Tibial nerve (tissue), 4 donors: ENCODE results near the gene IVD. TPM values are rescaled to one million over a fixed set of nuclear protein-coding genes. Genes with fewer than 3 reads are reported as not detected.

Experiments
- DNase-seq, 2 donors: peaks; one replicate each; pipeline ENCODE4 v3.0.0-alpha.2; 2019; ENCODE audit warnings: low spot score in 2 of 2
- H3K27ac ChIP-seq, 4 donors: fragments of 200-600 bp; sonication (generic) in 3 of 4; one replicate each; pipeline ENCODE4 v1.5.1; 2017 to 2019; ENCODE audit warnings: mild to moderate bottlenecking in 1 of 4
- H3K27me3 ChIP-seq, 2 donors: fragments of 200-600 bp; sonication (generic) in 1 of 2; one replicate each; pipeline versions ENCODE4 v1.5.1 to v1.6.0; 2017 to 2019
- H3K36me3 ChIP-seq, 3 donors: fragments of 200-600 bp; sonication (generic); one replicate each; pipeline ENCODE4 v1.5.1; 2018 to 2019
- H3K4me1 ChIP-seq, 4 donors: fragments of 200-600 bp; sonication (generic) in 3 of 4; one replicate each; pipeline ENCODE4 v1.5.1; 2017 to 2019
- H3K4me3 ChIP-seq, 4 donors: fragments of 200-600 bp; sonication (generic) in 3 of 4; one replicate each; pipeline ENCODE4 v1.5.1; 2017 to 2019; ENCODE audit warnings: mild to moderate bottlenecking in 1 of 4, moderate library complexity in 1 of 4
- H3K9me3 ChIP-seq, 4 donors: fragments of 200-600 bp; sonication (generic) in 3 of 4; one replicate each; pipeline ENCODE4 v1.5.1; 2017 to 2019
- CTCF ChIP-seq, 5 experiments: fragments of 200-600 bp in 3 of 5; fragments of 450-650 bp in 2 of 5; sonication (generic) in 3 of 5; IDR thresholded peaks; one replicate each; pipeline ENCODE4 v1.5.1; 2016 to 2019; ENCODE audit warnings: antibody characterized with exemption in 5 of 5, mild to moderate bottlenecking in 3 of 5, moderate library complexity in 2 of 5
- EP300 ChIP-seq, 2 donors: sonication (generic); formaldehyde crosslinking; IDR thresholded peaks; one replicate each; pipeline ENCODE4 v1.6.1; 2017; ENCODE audit warnings: antibody characterized with exemption in 2 of 2, mild to moderate bottlenecking in 1 of 2
- POLR2A ChIP-seq, 2 donors: fragments of 450-650 bp; IDR thresholded peaks; one replicate each; pipeline ENCODE4 v1.6.1; 2017; ENCODE audit warnings: antibody characterized with exemption in 2 of 2, mild to moderate bottlenecking in 2 of 2, moderate library complexity in 2 of 2
- WGBS, 2 donors: methylation state at CpG; one replicate each; pipeline ENCODE4 v1.1.5; 2018; 5-methylcytosine and 5-hydroxymethylcytosine counted together
- total RNA-seq, 4 donors: library from RNA; depleted of rRNA; stranded (reverse); fragments of >200 nt; gene quantifications; one replicate each; pipeline ENCODE4 v1.1.0, GENCODE V29; 2016

IVD gene
- total RNA-seq, 4 donors from 2014 or later: 62.8 to 88.6 (median 76.7) TPM

- Histone ChIP-seq H3K36me3 (no peaks in the 10 kb centered on the region), H3K4me3 (no peak overlapping the region), H3K27me3 (peaks cover 0 to under 1% of the 10 kb centered on the region in 2 donors), H3K9me3 (no peaks in the 10 kb centered on the region), H3K4me1 (peaks cover 0 to 58% (median 23%) of the 10 kb centered on the region in 4 donors), H3K27ac (no peak overlapping the region)
- no peak for DNase-seq
- WGBS, 2 donors: 84 to 87% methylated on average over 4 of the region's 4 CpGs
- TF ChIP-seq CTCF (IDR thresholded peaks at IDR 0.05) (no peak), POLR2A (IDR thresholded peaks at IDR 0.05) (no peak), EP300 (IDR thresholded peaks at IDR 0.05) (no peak)
Measured at GRCh38 chr15:40443255-40443654, 37.7 kb downstream of the IVD start.

GRCh38 chr15:40443846-40444245 lies 38.3 kb downstream of the IVD start:
- H3K27me3 ChIP-seq: no peaks in the 10 kb centered on the region
- 73 to 76% methylated on average over 3 of the region's 3 CpGs for WGBS, 2 donors
- H3K9me3 ChIP-seq: no peaks in the 10 kb centered on the region
- no peak overlapping the region for H3K4me3 ChIP-seq
- H3K4me1 ChIP-seq: peaks cover 0 to 58% (median 23%) of the 10 kb centered on the region in 4 donors
- DNase-seq: no peak
- H3K27ac ChIP-seq: no peak overlapping the region
- no peaks in the 10 kb centered on the region for H3K36me3 ChIP-seq
- TF ChIP-seq EP300 (IDR thresholded peaks at IDR 0.05) (no peak), CTCF (IDR thresholded peaks at IDR 0.05) (no peak)

GRCh38 chr15:40444736-40445135 lies 39.1 kb downstream of the IVD start:
- Histone ChIP-seq H3K9me3 (no peaks in the 10 kb centered on the region), H3K27me3 (no peaks in the 10 kb centered on the region), H3K4me1 (peaks cover 0 to 49% (median 21%) of the 10 kb centered on the region in 4 donors), H3K36me3 (no peaks in the 10 kb centered on the region), H3K27ac (no peak overlapping the region), H3K4me3 (no peak overlapping the region)
- DNase-seq: no peak
- no peak for TF ChIP-seq EP300 (IDR thresholded peaks at IDR 0.05)
- WGBS, 2 donors: 72 to 79% methylated on average over 5 of the region's 5 CpGs

- H3K27ac ChIP-seq: no peak overlapping the region
- H3K27me3 ChIP-seq: no peaks in the 10 kb centered on the region
- no peak for DNase-seq
- TF ChIP-seq CTCF (IDR thresholded peaks at IDR 0.05) (no peak), EP300 (IDR thresholded peaks at IDR 0.05) (no peak), POLR2A (IDR thresholded peaks at IDR 0.05) (no peak)
- H3K4me1 ChIP-seq: peaks cover 0 to 49% (median 16%) of the 10 kb centered on the region in 4 donors
- H3K9me3 ChIP-seq: no peaks in the 10 kb centered on the region
- H3K36me3 ChIP-seq: no peaks in the 10 kb centered on the region
- H3K4me3 ChIP-seq: no peak overlapping the region
- WGBS, 2 donors: 40 to 41% methylated on average over 9 of the region's 9 CpGs
Measured at GRCh38 chr15:40445421-40445922, 39.9 kb downstream of the IVD start.

GRCh38 chr15:40446144-40446543 lies 40.5 kb downstream of the IVD start:
- peaks cover 0 to 51% (median 16%) of the 10 kb centered on the region in 4 donors for H3K4me1 ChIP-seq

More at GRCh38 chr15:40446144-40446543, 40.5 kb downstream of the IVD start:
- TF ChIP-seq POLR2A (IDR thresholded peaks at IDR 0.05) (no peak), EP300 (IDR thresholded peaks at IDR 0.05) (no peak), CTCF (IDR thresholded peaks at IDR 0.05) (no peak)
- no peaks in the 10 kb centered on the region for H3K36me3 ChIP-seq
- no peaks in the 10 kb centered on the region for H3K27me3 ChIP-seq
- WGBS, 2 donors: 37 to 51% methylated on average over 3 of the region's 3 CpGs
- no peaks in the 10 kb centered on the region for H3K9me3 ChIP-seq
- no peak overlapping the region for H3K4me3 ChIP-seq
- DNase-seq: no peak
- H3K27ac ChIP-seq: no peak overlapping the region
